Upper lobe of left lung (tissue), 4 donors: ENCODE measurements around the gene G6PC3.

ENCODE experiments used
- POLR2A ChIP-seq, 4 donors: fragments of 450-650 bp; IDR thresholded peaks; one replicate each; pipeline ENCODE4 v1.5.1; 2016 to 2017; ENCODE audit warnings: antibody characterized with exemption in 4 of 4, mild to moderate bottlenecking in 2 of 4
- POLR2AphosphoS5 ChIP-seq, 2 donors: sonication (generic); formaldehyde crosslinking; IDR thresholded peaks; one replicate each; pipeline ENCODE4 v1.5.1; 2017; ENCODE audit warnings: antibody characterized with exemption in 2 of 2
- TF ChIP-seq, protein P1 (sequence below), 6 experiments: fragments of 450-650 bp in 4 of 6; fragments of 200-600 bp in 2 of 6; sonication (generic) in 2 of 6; IDR thresholded peaks; one replicate each; pipeline ENCODE4 v1.5.1; 2016 to 2019; ENCODE audit warnings: antibody characterized with exemption in 6 of 6

DNA sequence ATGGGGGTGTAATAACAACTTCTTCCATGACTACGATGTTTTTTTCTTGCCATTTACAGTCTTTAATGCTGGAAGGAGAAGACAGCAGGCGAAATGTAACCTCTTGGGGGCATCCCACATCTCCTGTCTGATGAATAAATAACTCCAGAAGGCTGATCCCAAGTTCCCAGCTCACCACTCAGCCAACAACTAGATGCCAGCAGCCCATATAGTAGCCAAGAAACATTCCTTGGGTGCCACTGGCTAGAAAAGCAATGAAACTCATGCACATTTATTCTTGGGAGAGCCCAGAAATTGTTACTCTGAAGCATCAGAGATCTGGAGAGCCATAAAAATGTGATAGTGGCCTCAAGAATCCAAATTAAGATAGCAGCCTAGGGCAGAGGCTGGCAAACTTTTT is 33.1 kb upstream of the G6PC3 start:
- no peak for TF ChIP-seq POLR2A (IDR thresholded peaks at IDR 0.05)
- TF ChIP-seq, protein P1, sequence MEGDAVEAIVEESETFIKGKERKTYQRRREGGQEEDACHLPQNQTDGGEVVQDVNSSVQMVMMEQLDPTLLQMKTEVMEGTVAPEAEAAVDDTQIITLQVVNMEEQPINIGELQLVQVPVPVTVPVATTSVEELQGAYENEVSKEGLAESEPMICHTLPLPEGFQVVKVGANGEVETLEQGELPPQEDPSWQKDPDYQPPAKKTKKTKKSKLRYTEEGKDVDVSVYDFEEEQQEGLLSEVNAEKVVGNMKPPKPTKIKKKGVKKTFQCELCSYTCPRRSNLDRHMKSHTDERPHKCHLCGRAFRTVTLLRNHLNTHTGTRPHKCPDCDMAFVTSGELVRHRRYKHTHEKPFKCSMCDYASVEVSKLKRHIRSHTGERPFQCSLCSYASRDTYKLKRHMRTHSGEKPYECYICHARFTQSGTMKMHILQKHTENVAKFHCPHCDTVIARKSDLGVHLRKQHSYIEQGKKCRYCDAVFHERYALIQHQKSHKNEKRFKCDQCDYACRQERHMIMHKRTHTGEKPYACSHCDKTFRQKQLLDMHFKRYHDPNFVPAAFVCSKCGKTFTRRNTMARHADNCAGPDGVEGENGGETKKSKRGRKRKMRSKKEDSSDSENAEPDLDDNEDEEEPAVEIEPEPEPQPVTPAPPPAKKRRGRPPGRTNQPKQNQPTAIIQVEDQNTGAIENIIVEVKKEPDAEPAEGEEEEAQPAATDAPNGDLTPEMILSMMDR (IDR thresholded peaks at IDR 0.05): no peak
- TF ChIP-seq POLR2AphosphoS5 (IDR thresholded peaks at IDR 0.05): no peak
